Measurements from ENCODE around the gene MFSD6. TPM values are rescaled to one million over a fixed set of nuclear protein-coding genes. Genes with fewer than 3 reads are reported as not detected.

The MFSD6 gene
- total RNA-seq, 4 donors from 2014 or later = 43.1 to 123 (median 60.5) TPM

DNA sequence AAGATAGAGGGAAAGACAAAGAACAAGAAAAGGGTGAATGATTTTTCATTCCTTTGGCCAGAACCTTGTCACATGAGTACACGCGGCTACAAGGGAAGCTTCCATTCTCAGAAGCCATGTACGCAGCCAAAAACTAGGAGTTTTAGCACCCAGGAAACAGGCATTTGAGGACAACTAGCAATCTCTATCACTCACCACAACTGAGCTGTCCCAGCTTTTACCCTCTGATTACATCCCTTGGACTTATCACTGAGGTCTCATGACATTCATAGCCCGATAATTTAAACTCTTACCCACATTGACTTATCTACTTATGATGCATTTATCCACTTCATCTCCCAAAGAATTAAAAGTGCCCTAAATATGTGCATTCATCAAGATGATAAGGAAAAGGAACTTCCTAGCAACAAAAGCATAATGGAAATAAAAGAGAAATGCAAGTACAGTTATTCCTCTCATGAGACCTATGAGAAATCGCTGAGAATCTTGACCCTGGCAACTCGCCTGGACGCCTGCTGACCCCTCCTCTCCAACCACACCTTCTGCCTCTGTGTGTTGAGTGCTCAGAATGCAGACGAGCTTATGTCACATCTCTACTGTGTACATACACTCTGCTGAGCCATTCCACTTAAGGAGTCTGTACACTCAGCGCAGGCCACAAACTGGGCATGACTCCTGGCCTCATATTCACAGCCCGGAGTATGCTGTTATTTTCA lies 28.7 kb upstream of the MFSD6 start:
- ATAC-seq (ENCODE audit: low FRiP score) (no peak), DNase-seq (ENCODE audit: low spot score) (no peak)
- no peak for TF ChIP-seq CTCF (IDR thresholded peaks at IDR 0.05)

DNA sequence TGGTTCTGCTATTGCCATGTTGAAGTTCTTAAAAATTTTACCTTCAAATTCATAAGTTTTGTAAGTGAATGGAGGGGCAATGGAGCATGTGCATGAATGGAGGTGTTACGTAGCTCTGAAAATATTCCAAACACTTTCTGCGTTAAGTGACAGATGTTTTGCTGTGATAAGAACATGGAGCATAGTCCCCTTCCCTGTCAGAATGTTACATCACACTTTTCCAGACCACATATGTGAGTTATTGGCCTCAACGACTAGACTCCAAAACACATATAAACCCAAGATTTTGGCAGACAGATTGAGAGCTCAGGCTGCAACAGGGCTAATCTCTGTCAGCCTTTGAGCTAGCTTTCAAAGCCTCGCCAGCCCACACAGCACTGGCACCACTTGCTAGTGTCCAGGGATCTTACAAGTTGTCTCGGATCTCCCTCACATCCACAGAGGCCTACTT lies 27.2 kb upstream of the MFSD6 start:
- no peak for DNase-seq (ENCODE audit: low spot score)
- ATAC-seq (ENCODE audit: low FRiP score) = no peak
- TF ChIP-seq CTCF (IDR thresholded peaks at IDR 0.05) = no peak

- ATAC-seq (ENCODE audit: low FRiP score) (no peak), DNase-seq (ENCODE audit: low spot score) (no peak)
- TF ChIP-seq CTCF (IDR thresholded peaks at IDR 0.05) = no peak
Measured at GRCh38 chr2:190382851-190383250, 25.3 kb upstream of the MFSD6 start.

DNA sequence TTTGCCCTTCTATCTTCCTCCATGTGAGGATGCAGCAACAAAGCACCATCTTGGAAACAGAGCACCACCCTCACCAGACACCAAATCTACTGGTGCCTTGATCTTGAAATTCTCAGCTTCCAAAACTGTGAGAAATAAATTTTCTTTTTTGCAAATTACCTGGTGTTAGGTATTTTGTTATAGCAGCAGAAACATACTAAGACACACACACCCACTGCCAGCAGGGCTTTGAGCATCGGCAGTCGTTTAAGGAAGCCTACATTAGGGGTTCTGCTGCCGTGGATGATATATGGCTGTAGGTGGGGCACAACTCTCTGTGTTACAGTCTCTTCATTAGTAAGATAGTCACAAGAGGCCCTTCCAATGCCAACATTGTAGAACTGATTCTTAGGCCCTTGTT lies 20.7 kb upstream of the MFSD6 start:
- ATAC-seq (ENCODE audit: low FRiP score) (no peak), DNase-seq (ENCODE audit: low spot score) (no peak)
- no peak for TF ChIP-seq CTCF (IDR thresholded peaks at IDR 0.05)

- DNase-seq (ENCODE audit: low spot score) (no peak), ATAC-seq (ENCODE audit: low FRiP score) (no peak)
- no peak for TF ChIP-seq CTCF (IDR thresholded peaks at IDR 0.05)
Measured at GRCh38 chr2:190396271-190396670, 11.9 kb upstream of the MFSD6 start.

GRCh38 chr2:190402986-190403603 lies 5.1 kb upstream of the MFSD6 start:
- no peak for DNase-seq (ENCODE audit: low spot score)

More at GRCh38 chr2:190402986-190403603, 5.1 kb upstream of the MFSD6 start:
- ATAC-seq (ENCODE audit: low FRiP score) = no peak
- TF ChIP-seq CTCF (IDR thresholded peaks at IDR 0.05) = no peak

Measured in omental fat pad (tissue), 4 donors.